GM19238 (cell line): ENCODE measurements around the gene MSI2.
"Not testable (repeated sequence)": the region's sequence is repeated elsewhere in the genome, so short reads cannot be mapped to it uniquely, and the experiment has no call there.

Source experiments
- DNase-seq: peaks from one replicate; pipeline ENCODE4 v3.0.0; 2011; ENCODE audit warnings: low spot score; ENCODE audit not compliant: insufficient read length

The MSI2 gene

GRCh38 chr17:57255776-57256681 lies at the start of gene MSI2:
TSS of gene MSI2 (plus strand) at chr17:57256523. CDS start at chr17:57256743, 220 bp downstream.
- DNase-seq, result peak; percentile 65

DNA sequence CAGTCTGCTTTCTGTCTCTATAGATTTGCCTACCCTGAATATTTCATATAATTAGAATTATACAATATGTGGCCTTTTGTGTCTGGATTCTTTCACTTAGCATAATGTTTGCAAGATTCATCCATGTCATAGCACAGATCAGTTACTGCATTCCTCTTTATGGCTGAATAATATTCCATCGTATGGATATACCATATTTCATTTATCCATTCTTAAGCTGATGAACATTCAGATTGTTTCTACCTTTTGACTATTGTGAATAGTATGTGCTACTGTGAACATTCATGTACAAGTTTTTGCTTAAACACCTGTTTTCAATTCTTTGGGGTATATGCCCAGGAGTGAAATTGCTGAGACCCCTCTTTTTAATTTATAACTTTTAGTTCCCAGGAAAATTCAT lies 49.4 kb upstream of the MSI2 start:
- no peak for DNase-seq

DNA sequence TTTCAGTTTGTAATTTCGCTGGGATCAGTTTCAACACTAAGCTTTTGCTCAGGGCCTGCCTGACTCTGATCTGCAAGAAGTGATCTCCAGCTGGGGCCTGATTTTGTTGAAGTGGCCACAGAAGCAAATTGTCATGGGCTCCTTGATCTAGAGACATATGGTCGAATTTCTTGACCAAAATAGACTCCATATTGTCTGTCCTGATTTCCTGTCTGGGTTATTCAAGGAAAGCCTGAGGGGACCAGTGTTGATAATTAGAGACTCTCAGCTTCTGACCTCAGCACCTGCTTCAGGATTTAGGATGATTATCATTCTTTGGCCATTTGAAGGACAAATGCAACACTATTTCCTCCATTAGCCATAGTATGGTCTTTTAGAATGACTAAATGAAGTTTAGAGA lies 48.9 kb upstream of the MSI2 start:
- no peak for DNase-seq

GRCh38 chr17:57210224-57210553 lies 46.1 kb upstream of the MSI2 start:
- DNase-seq, result no peak

DNA sequence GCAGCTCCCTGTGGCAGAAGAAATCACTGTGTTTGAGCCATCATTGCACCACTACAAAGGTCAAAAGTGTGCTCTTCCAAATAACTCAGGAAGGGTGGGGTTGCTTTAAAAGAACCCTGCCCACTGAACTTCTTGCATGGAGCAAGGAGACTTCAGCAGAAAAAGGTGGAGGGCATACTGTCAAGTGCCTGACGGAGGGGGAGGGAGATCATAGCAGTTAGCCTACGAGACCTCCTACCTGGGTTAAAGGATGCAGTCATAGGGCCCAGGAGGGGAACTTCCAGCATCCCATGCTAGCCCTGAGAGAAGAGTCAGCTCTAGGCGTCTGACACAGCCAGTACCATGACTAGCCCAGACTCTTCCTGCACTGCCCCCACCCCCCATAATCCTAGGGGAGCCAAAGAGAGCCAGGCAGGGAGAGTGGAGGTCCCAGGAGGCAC lies 45.3 kb upstream of the MSI2 start:
- no peak for DNase-seq

DNA sequence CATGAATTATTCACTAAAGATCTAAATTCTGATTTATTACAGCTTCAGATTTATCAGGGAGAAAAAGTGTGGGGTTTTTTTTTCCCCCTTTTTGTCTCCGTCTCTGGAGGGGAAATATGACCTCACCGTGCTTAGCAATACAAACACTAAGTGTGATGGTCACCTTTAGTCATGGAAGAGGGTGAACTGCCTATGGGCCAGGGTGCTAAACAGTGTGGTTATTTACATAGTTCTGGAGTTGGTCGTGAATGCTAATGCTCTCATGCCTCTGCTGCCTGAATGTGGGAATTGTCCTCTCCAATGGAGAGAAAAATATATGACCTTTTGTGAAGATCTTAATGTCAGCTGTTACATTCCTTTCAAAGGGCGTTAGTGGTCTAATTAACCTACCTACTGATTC lies 44.8 kb upstream of the MSI2 start:
- no peak for DNase-seq

DNA sequence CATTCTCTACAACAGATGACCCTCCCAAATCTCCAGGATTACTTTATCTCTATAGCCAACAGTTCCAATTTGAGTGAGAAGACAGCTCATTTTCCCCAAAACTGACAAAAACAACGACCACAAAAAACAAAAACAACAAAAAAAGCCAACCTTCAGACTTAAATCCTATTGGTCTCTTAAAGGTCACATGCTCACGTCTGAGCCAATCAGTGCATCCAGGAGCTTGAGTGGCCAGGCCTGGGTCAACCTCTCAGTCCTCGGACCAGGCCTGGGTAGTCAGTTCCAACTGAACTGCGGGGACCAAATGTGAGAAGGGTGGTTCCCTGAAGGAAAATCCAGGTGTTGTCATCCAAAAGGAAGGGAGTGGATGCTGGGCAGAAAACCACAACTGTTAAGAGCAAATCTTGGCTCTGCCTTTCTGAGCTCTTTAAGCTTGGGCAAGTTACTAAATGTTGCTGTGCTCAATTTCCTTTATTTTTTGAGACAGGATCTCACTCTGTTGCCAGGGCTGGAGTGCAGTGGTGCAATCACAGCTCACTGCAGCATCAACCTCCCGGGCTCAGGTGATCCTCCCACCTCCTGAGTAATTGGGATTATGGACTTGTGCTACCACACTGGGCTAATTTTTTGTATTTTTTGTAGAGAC lies 43.0 kb upstream of the MSI2 start:
- no peak for DNase-seq

DNA sequence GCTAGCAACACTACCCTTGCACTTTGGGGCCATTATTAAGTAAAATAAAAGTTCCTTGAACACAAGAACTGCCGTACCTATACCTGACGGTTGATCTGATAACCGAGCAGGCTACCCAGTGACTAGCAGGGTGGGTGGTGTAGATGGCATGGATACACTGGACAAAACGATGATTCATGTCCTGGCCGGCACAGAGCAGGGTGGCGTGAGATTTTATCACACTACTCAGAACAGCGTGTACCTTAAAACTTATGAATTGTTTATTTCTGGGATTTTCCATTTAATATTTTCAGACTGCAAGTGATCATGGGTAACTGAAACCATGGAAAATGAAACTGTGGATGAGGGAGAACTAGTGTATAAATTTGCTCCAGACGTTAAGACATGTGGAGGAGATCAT lies 41.0 kb upstream of the MSI2 start:
- no peak for DNase-seq

DNA sequence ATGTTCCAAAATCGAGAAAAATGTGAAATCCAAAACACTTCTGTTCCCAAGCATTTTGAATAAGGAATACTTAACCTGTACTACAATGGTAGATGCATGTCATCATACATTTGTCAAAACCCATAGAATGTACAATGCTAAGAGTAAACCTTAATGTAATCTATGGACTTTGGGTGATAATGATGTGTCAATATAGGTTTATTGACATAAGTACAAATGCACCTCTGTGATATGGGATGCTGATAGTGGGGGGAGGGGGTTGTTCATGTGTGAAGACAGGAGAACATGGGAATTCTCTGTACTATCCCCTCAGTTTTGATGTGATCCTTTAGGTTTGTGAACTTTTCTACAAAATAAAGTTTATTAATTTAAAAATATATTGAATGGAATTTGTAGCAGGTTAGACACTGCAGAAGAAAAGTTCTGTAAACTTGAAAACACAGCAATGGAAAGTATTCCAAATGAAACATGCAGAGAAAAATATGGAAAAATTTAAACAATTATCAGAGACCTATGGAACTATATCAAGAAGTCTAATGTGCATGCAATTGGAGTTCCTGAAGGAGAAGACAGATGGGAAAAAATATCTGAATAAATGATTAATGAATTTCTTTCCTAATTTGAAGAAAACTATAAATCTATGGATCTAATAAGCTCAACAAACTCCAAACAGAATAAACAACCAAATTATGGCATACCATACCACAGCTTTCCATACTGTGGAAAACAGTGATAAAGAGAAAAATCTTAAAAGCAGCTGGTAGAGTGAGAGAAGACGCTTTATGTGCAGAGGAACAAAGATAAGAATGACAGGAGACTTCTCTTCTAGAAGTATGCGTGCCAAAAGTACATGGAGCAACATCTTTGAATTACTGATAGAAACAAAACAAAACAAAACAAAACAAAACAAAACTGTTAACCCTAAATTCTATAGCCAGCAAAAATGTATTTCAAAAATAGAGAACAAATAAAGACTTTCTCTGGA lies 34.7 kb upstream of the MSI2 start:
- no peak for DNase-seq

DNA sequence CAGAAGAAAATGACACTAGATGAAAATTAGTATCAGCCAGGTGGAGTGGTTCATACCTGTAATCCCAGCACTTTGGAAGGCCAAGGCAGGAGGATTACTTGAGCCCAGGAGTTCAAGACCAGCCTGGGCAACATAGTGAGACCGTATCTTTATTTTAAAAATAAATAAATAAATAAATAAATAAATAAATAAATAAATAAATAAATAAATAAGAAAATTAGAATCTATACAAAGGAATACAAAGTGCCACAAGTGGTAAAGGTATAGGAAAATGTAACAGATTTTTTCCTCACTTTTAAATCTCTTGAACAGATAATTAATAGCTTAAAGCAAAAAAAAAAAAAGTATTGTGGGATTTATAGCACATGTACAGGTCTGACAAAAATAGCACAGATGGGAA lies 33.9 kb upstream of the MSI2 start:
- DNase-seq, result not testable (repeated sequence)

- DNase-seq, result no peak
Measured at GRCh38 chr17:57225127-57225526, 31.2 kb upstream of the MSI2 start.

- no peak for DNase-seq
Measured at GRCh38 chr17:57226793-57227192, 29.5 kb upstream of the MSI2 start.

GRCh38 chr17:57228911-57229310 lies 27.4 kb upstream of the MSI2 start:
- no peak for DNase-seq

DNA sequence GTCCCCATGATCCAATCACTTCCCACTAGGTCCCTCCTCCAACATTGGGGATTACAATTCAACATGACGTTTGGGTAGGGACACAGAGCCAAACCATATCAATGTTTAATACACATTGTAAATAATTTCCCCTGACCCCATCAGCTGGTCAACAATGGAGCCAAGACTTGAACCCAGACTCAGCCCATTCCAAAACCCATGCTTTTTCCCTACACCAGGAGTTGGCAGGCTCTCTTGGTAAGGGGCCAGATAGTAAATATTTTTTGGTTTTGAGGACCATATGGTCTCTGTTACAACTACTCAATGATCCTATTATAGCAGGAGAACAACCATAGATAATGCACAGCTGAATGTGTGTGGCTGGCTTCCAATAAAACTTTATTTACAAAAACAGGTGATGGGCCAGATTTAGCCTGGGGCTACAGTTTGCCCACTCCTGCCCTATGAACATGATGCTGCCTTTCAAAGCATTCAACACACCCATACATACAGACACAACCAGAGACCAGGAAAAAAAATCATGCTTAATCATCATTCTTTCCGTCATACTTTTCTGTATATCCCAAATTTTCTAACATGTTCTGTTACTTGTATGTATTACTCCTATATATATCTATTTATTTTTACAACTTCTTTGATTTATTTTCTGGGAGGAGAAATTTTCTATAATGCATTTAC lies 22.1 kb upstream of the MSI2 start:
- no peak for DNase-seq

- DNase-seq, result no peak
Measured at GRCh38 chr17:57234739-57235092, 21.6 kb upstream of the MSI2 start.

DNA sequence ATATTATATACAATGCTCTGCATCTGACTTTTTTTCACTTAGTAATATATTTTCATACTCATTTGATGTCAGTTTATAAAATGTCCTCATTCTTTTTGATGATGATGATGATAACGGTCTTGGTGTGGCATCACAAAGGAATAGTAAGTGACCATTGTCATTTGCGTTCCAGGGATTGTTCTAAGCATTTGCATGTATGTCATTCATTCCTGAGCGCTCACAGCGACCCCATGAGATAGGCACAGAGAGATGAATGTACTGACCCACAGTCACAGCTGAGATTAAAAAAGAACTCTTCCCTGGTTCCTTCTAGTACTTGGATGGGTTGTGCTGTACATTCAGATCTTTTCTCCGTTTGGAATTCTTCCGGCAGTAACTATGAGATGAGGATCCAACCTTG lies 21.2 kb upstream of the MSI2 start:
- no peak for DNase-seq

GRCh38 chr17:57236686-57237299 lies 19.5 kb upstream of the MSI2 start:
- DNase-seq, result no peak

- DNase-seq, result no peak
Measured at GRCh38 chr17:57240648-57241047, 15.7 kb upstream of the MSI2 start.

GRCh38 chr17:57242148-57242547 lies 14.2 kb upstream of the MSI2 start:
- no peak for DNase-seq

DNA sequence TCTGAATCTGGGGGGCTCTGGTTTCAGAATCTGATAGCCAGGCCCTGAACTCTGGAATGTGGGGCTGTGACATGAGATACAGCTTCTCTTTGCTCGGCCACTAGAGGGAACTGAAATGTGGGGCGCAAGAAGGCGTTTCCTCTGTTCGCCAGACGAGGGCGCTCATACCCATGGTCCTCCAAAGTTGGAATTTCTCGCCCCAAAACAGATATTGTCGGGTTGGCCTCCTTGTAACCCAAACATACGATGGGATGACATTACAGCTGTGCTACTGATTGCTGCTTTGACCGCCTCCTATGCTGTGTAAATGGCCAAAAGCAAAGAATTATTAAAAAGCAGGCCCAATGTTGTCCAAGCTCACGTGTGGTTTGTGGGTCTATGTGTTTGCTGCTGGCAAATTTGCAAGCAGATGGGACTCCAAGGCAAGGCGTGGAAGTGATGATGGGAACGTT lies 13.1 kb upstream of the MSI2 start:
- DNase-seq, result peak; percentile 56

- no peak for DNase-seq
Measured at GRCh38 chr17:57245786-57246185, 10.5 kb upstream of the MSI2 start.
